Lower leg skin (tissue), 3 donors: ENCODE results near the gene RHOXF2B.
"Not testable (repeated sequence)": the region's sequence is repeated elsewhere in the genome, so short reads cannot be mapped to it uniquely, and the experiment has no call there.

ENCODE experiments used
- CTCF ChIP-seq, 3 donors: fragments of 450-650 bp; IDR thresholded peaks; one replicate each; pipeline ENCODE4 v1.5.1; 2016; ENCODE audit warnings: antibody characterized with exemption in 3 of 3, mild to moderate bottlenecking in 3 of 3, moderate library complexity in 2 of 3
- POLR2A ChIP-seq, 2 donors: fragments of 450-650 bp; IDR thresholded peaks; one replicate each; pipeline ENCODE4 v1.6.1; 2016 to 2017; ENCODE audit warnings: antibody characterized with exemption in 2 of 2, mild to moderate bottlenecking in 1 of 2, moderate library complexity in 1 of 2

GRCh38 chrX:120040176-120040575 is 37.3 kb downstream of the RHOXF2B start:
- TF ChIP-seq CTCF, POLR2A (IDR thresholded peaks at IDR 0.05): not testable (repeated sequence)
